NCI-H2107 treated with DMSO at 0.1 percent for 48 hours (cell line): ENCODE results near the gene KAT5.
"Not testable (repeated sequence)": the region's sequence is repeated elsewhere in the genome, so short reads cannot be mapped to it uniquely, and the experiment has no call there.

ENCODE experiments used
- DNase-seq: peaks from one replicate; lab custom pipeline; 2025; ENCODE audit not compliant: unreplicated experiment; lab: John Stamatoyannopoulos, UW

Gene KAT5

DNA sequence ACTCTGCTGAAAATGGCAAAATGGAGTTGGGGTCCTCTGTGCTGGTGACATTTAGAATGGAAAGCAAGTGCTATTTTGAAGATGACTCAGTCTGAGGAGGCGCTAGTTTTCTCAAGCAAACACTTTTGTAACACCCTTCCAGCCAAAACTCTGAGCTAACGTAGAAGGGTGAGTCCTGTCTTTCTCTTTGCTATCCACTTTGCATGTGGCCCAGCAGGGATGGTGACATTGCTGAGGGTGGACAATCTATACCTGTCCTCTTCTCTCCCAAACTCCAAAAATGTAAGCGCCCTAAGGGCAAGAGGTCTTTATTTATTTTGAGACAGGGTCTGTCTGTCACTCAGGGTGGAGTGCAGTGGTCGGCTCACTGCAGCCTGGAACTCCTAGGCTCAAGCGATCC lies 3.6 kb upstream of the KAT5 start:
- no peak for DNase-seq

GRCh38 chr11:65709661-65710060 lies 2.4 kb upstream of the KAT5 start:
- DNase-seq: no peak

DNA sequence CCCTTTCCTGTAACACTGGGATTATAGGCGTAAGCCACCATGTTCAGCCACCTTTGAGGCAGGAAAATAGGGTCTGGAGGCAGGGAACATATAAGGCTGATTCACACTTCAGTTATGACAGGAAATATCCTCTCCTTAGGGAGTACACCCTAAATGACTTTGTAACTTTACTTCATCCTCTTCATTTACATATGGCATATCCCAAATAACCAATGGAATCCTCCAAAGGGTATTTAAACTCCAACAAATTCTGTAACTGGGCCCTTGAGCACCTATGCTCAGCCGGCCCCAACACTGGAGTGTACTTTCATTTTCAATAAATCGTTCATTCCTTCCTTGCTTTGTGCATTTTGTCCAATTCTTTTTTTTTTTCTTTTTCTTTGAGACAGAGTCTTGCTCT lies 1.6 kb upstream of the KAT5 start:
- DNase-seq: no peak

GRCh38 chr11:65712633-65713076 lies 603 bp downstream of the KAT5 start:
- DNase-seq: no peak

- DNase-seq: no peak
Measured at GRCh38 chr11:65713212-65713969, 1.3 kb downstream of the KAT5 start.

DNA sequence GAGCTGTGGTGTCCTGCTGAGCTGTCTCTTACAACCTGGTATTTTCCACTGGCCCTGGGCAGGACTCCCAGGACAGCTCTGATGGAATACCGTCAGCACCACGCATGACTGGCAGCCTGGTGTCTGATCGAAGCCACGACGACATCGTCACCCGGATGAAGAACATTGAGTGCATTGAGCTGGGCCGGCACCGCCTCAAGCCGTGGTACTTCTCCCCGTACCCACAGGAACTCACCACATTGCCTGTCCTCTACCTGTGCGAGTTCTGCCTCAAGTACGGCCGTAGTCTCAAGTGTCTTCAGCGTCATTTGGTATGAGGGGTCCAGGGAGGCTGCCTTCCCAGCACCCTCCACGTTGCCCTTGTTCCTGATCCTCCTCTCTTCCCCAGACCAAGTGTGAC lies 2.4 kb downstream of the KAT5 start:
- DNase-seq: no peak

- no peak for DNase-seq
Measured at GRCh38 chr11:65716302-65716701, 4.2 kb downstream of the KAT5 start.

- DNase-seq: no peak
Measured at GRCh38 chr11:65716774-65717405, 4.8 kb downstream of the KAT5 start.

GRCh38 chr11:65717906-65718305 lies 5.9 kb downstream of the KAT5 start:
- DNase-seq: no peak

- no peak for DNase-seq
Measured at GRCh38 chr11:65718531-65718930, 6.5 kb downstream of the KAT5 start.

DNA sequence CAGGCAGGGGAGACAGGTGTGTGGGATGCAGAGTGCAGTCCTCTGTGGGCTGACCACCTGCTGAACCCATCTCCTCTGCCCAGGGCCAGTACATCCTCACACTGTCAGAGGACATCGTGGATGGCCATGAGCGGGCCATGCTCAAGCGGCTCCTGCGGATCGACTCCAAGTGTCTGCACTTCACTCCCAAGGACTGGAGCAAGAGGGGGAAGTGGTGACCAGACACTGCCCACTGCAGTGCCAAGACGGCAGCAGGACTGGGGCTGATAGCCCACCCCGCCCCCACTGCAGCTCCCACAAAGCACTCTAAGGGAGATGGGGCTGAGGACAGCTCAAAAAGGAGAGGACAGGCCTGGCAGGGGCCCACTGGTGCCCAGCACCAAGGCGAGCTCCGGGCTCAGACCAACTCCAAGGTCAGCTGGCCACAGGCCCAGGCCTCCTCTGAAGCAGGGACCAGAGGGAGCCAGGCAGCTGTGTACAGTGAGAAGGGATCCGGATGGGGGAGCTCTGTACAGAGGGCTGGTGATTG lies 7.0 kb downstream of the KAT5 start:
- DNase-seq: no peak

DNA sequence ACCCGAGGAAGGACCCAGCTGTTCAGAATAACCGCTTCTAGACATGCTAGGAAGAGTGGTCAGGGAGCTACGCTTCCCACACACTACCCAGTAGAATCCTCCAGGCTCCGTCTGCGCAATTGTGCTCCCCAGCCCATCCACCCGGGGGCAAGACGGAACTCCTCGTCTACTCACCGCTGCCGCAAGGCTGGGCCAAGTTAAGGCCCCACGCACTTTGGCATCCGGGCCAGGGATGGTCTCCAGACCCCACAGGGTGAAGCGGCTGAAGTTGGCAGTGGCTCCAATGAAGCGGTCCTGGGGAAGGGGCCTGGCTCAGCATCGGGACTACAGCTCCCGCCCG lies 7.8 kb downstream of the KAT5 start:
- DNase-seq: no peak

DNA sequence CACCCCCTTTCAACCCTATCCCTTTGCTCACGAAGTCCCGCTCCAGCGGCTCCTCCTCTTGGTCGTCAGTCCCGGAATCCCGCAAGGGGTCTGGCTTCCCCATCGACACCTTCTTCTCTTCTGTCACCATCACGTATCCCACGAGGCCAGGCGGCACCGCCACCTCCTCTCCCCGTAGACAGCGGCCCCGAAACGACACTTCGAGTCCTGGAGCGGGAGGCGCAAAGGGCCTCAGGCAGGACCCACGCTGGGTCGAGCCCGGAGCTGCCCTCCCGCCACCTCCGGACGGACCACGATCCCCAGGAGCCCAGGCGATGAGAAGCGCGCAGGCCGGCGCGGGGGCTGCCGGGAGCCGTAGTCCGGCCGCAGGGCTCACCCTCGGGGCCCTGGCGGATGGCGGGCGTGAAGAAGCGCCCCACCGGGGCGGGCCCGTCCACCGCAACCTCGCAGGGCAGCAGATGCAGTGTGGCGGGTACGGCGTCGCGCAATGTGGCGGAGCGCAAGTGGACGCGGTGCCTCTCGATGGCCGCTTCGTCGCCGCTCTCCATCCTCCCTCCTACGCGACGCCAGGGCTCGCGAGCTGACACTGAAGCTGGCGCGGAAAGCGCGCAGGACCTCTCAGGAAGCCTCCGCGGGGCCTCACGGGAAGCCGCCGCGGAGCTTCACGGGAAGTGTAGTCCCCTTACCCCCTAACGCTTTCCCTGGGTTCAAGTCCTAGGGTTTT lies 8.3 kb downstream of the KAT5 start, which contains the start of gene RNASEH2C:
Gene RNASEH2C (minus strand): TSS at position 588 of the 724 bp plus-strand sequence. CDS start 40 bp downstream, at position 548.
- peak; percentile 27 for DNase-seq

GRCh38 chr11:65722261-65722660 lies 10.2 kb downstream of the KAT5 start:
- DNase-seq: no peak

DNA sequence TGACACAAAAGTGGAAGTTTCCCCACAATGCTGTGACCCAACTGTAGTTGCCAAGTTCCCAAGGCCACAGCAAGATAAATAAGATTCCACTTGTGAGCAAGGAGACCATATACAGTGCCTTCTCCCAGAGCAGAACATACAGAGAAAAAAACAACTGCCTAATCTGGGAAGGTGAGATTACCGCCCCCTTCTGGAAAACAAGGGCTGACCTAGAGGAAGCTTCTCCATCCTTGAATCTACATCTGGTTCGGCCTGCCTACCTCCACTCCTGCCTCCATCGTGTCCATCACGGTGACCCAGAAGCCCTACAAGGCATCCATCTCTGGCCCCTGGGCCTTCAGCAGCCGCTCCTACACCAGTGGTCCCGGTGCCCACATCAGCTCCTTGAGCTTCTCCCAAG lies 14.6 kb downstream of the KAT5 start:
- DNase-seq: no peak

DNA sequence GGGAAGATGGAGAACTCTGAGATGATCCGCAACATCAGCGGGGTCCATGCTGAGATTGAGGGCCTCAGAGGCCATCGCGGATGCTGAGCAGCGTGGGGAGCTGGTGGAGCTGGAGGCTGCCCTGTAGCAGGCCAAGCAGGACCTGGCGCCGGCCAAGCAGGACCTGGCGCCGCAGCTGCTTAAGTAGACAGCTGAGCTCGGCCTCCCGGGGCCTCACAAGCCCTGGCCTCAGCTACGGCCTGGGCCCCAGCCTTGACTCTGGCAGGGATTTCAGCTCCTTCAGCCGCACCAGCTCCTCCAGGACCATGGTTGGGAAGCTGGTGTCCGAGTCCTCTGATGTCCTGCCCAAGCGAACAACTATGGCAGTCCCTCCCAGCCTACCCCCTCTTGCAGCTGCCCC lies 15.8 kb downstream of the KAT5 start:
- DNase-seq: no peak

DNA sequence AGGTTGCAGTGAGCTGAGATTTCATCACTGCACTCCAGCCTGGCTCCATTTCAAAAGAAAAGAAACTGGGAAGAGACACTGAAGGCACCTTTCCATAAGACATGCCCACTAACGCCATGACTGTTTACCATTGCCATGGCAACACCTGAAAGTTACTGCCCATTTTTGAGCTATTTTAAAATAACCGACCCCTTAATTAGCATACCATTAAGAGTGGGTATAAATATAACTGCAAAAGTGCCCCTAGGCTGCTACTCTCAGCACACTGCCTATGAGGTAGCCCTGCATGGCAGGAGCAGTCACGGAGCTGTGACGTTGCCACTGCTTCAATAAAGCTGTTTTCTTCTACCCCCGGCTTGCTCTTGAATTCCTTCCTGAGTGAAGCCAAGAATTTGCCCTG lies 18.4 kb downstream of the KAT5 start:
- no peak for DNase-seq

DNA sequence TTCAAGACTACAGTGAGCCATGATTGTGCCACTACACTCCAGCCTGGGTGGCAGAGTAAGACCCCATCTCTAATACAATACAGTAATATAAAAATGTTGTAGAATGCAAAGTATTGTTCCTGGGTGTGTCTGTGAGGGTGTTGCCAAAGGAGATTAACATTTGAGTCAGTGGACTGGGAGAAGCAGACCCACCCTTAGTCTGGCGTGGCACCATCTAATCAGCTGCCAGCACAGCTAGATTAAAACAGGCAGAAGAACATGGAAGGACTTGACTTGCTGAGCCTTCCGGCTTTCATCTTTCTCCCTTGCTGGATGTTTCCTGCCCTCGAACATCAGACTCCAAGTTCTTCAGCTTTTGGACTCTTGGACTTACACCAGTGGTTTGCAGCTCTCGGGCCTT lies 23.1 kb downstream of the KAT5 start:
- not testable (repeated sequence) for DNase-seq

GRCh38 chr11:65736810-65737209 lies 24.8 kb downstream of the KAT5 start:
- no peak for DNase-seq

DNA sequence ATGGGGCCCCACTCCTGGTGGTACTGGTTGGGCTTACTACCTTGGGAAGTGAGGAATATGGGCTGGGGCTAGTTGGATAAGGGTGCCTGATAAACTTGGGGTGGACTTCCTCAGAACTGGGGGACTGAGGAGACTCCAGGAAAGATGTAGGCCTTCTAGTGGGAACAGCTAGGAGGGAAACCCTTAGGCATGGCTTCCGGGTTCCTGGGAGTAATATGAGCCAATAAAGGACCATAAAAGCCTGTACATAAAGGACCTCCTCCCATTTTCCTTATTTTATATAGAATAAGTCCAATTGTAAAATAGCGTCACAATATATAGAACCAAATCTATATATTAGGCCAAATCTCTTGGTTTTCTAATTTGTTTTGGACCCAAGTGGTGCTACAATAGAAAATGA lies 27.0 kb downstream of the KAT5 start:
- no peak for DNase-seq

DNA sequence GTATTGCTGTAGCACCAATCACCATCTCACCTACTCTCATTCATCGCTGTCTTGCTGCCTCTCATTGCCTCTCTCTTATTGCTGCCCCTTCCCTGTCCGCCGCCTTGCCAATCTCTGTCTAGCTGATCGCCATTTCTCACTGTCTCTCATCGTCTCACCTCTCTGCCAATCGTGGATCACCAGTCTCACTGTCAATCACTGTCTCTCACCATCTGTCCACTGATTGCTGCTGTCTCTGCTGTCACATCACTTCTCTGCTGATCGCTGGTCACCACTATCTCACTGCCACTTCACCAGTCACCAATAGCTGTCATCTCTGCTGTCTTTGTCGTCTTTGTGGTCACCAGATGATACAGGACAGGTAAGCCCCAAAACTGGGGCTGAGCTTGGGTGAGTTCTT lies 29.1 kb downstream of the KAT5 start:
- DNase-seq: no peak

- no peak for DNase-seq
Measured at GRCh38 chr11:65742353-65742752, 30.3 kb downstream of the KAT5 start.
